GM19035 (cell line): ENCODE data around the gene FAM72C.
"Not testable (repeated sequence)": the region's sequence is repeated elsewhere in the genome, so short reads cannot be mapped to it uniquely, and the experiment has no call there.

Experiments
- ATAC-seq: cut with Tn5 transposase; IDR thresholded peaks from one replicate; pipeline ENCODE4 v1.9.1; 2021; ENCODE audit not compliant: unreplicated experiment

Gene FAM72C

GRCh38 chr1:143984721-143985473, 13.1 kb upstream of the FAM72C start:
- not testable (repeated sequence) for ATAC-seq

GRCh38 chr1:143974416-143974815, 2.6 kb upstream of the FAM72C start:
- ATAC-seq: not testable (repeated sequence)

GRCh38 chr1:143973876-143974414, 2.2 kb upstream of the FAM72C start:
- not testable (repeated sequence) for ATAC-seq

- peak; percentile 7 for ATAC-seq
These were observed 1.1 kb upstream of the FAM72C start for GRCh38 chr1:143972753-143973326.

- not testable (repeated sequence) for ATAC-seq
These were observed 5.9 kb downstream of the FAM72C start for GRCh38 chr1:143965860-143966259.

- not testable (repeated sequence) for ATAC-seq
These were observed 7.5 kb downstream of the FAM72C start for GRCh38 chr1:143964294-143964693.

- ATAC-seq: not testable (repeated sequence)
These were observed 15.9 kb downstream of the FAM72C start for GRCh38 chr1:143955930-143956329.

GRCh38 chr1:143952913-143953312, 18.9 kb downstream of the FAM72C start:
- ATAC-seq: not testable (repeated sequence)

- ATAC-seq: not testable (repeated sequence)
These were observed 20.0 kb downstream of the FAM72C start for GRCh38 chr1:143951485-143952391.

- ATAC-seq: not testable (repeated sequence)
These were observed 24.0 kb downstream of the FAM72C start for GRCh38 chr1:143947749-143948148.

GRCh38 chr1:143945253-143945652, 26.5 kb downstream of the FAM72C start:
- ATAC-seq: not testable (repeated sequence)

- not testable (repeated sequence) for ATAC-seq
These were observed 27.1 kb downstream of the FAM72C start for GRCh38 chr1:143944576-143945240.

GRCh38 chr1:143943319-143943978, 28.3 kb downstream of the FAM72C start:
- not testable (repeated sequence) for ATAC-seq

- ATAC-seq: not testable (repeated sequence)
These were observed 29.4 kb downstream of the FAM72C start for GRCh38 chr1:143942238-143942860.

- ATAC-seq: not testable (repeated sequence)
These were observed 32.1 kb downstream of the FAM72C start for GRCh38 chr1:143939666-143940065.

- not testable (repeated sequence) for ATAC-seq
These were observed 32.9 kb downstream of the FAM72C start for GRCh38 chr1:143938922-143939321.

- ATAC-seq: not testable (repeated sequence)
These were observed 35.2 kb downstream of the FAM72C start for GRCh38 chr1:143936457-143937115.

- not testable (repeated sequence) for ATAC-seq
These were observed 52.7 kb downstream of the FAM72C start for GRCh38 chr1:143919127-143919526.

GRCh38 chr1:143918552-143918951, 53.2 kb downstream of the FAM72C start:
- not testable (repeated sequence) for ATAC-seq
